ENCODE data around the gene TTBK1.

- no peak for TF ChIP-seq RFX5 (IDR thresholded peaks at IDR 0.05; ENCODE audit: low read length)
- TF ChIP-seq CTCF (IDR thresholded peaks at IDR 0.05): no peak
- TF ChIP-seq ZBTB33 (IDR thresholded peaks at IDR 0.05; ENCODE audit: borderline replicate concordance, low read depth): no peak
- TF ChIP-seq POLR2AphosphoS5 (IDR thresholded peaks at IDR 0.05; ENCODE audit: low read depth, low read length): no peak
- no peak for TF ChIP-seq EZH2phosphoT487 (IDR thresholded peaks at IDR 0.05; ENCODE audit: borderline replicate concordance, low read depth)
- TF ChIP-seq JUND (IDR thresholded peaks at IDR 0.05): no peak
- TF ChIP-seq TEAD4 (IDR thresholded peaks at IDR 0.05; ENCODE audit: borderline replicate concordance, insufficient read depth): no peak
- no peak for TF ChIP-seq SMC3 (IDR thresholded peaks at IDR 0.05; ENCODE audit: low read depth, low read length)
- TF ChIP-seq NRF1 (IDR thresholded peaks at IDR 0.05; ENCODE audit: low read depth, low read length): no peak
- no peak for TF ChIP-seq MAX (IDR thresholded peaks at IDR 0.05; ENCODE audit: low read depth)
- no peak for TF ChIP-seq USF2 (IDR thresholded peaks at IDR 0.05; ENCODE audit: borderline replicate concordance, low read depth, low read length)
- TF ChIP-seq GABPA (IDR thresholded peaks at IDR 0.05; ENCODE audit: low read depth): no peak
These were observed 50.4 kb downstream of the TTBK1 start for GRCh38 chr6:43293698-43294097.
